HCT116 (cell line): ENCODE results near the gene CEP72. TPM values are rescaled to one million over a fixed set of nuclear protein-coding genes. Genes with fewer than 3 reads are reported as not detected.

Source experiments
- ATAC-seq: fragments of 200-7000 bp; cut with Tn5 transposase; 2 replicates; pipeline ENCODE4 v1.9.1; 2020; ENCODE audit warnings: mild to moderate bottlenecking, moderate library complexity
- BruUV-seq: library from RNA; stranded (reverse); fragments of 400-500 nt; replicated peaks from 2 replicates; lab custom pipeline; 2021; lab: Mats Ljungman, UMichigan
- CTCF ChIA-PET: fragments of 300-600 bp; sonication (Branson Sonifier 250); formaldehyde crosslinking; loops from one replicate; lab custom pipeline; 2021; ENCODE audit warnings: antibody characterized with exemption; lab: Charles Lee
- POLR2A ChIA-PET: fragments of 300-600, 350-600 bp; sonication (Branson Sonifier 250); formaldehyde crosslinking; loops from one replicate; lab custom pipeline; 2021; ENCODE audit warnings: antibody characterized with exemption; lab: Charles Lee
- RAD21 ChIA-PET, 2 experiments: fragments of 300-600 bp; sonication (Branson Sonifier 250); formaldehyde crosslinking; loops; one replicate each; lab custom pipeline; 2023; ENCODE audit warnings: low total read pairs in 2 of 2; ENCODE audit not compliant: uncharacterized antibody in 2 of 2, unreplicated experiment in 2 of 2, low non-redundant PET in 1 of 2; lab: Charles Lee
- DNase-seq: peaks from one replicate; pipeline ENCODE4 v3.0.0-alpha.2; 2010; ENCODE audit warnings: low read depth, low spot score
- H2AFZ ChIP-seq: fragments of 200-600 bp; shearing (Covaris generic), sonication (generic); 2 replicates; pipeline ENCODE4 v1.6.1; 2017; ENCODE audit warnings: low read depth, mixed run types, mixed read lengths, antibody characterized with exemption, low read length; ENCODE audit not compliant: poor library complexity, severe bottlenecking
- H3K27ac ChIP-seq: 2 replicates; pipeline ENCODE4 v1.5.1; 2012; ENCODE audit warnings: low read depth, low read length
- H3K27me3 ChIP-seq: fragments of 200-600 bp; sonication (generic); 2 replicates; pipeline ENCODE4 v1.6.1; 2016; ENCODE audit warnings: mixed run types, low read length, mixed read lengths; ENCODE audit not compliant: insufficient read depth
- H3K36me3 ChIP-seq, 2 experiments: fragments of 200-500 bp in 1 of 2; fragments of 200-600 bp in 1 of 2; sonication (Bioruptor generic) in 1 of 2; sonication (generic) in 1 of 2; 2 replicates each; pipeline versions ENCODE4 v1.5.1 to v1.6.1; 2014 to 2016; ENCODE audit warnings: low read length in 2 of 2, inconsistent platforms in 1 of 2, mixed read lengths in 1 of 2, mixed run types in 1 of 2; ENCODE audit not compliant: insufficient read depth in 2 of 2, control insufficient read depth in 1 of 2
- H3K4me1 ChIP-seq, 2 experiments: fragments of 200-600 bp in 1 of 2; sonication (generic) in 1 of 2; 2 replicates each; pipeline versions ENCODE4 v1.5.1 to v1.6.1; 2012 to 2017; ENCODE audit warnings: low read length in 2 of 2, inconsistent platforms in 1 of 2, mild to moderate bottlenecking in 1 of 2, mixed read lengths in 1 of 2, mixed run types in 1 of 2, moderate library complexity in 1 of 2; ENCODE audit not compliant: insufficient read depth in 2 of 2, control insufficient read depth in 1 of 2
- H3K4me2 ChIP-seq: fragments of 200-600 bp; sonication (generic); 2 replicates; pipeline ENCODE4 v1.6.1; 2017; ENCODE audit warnings: mixed run types, low read length, mixed read lengths
- H3K4me3 ChIP-seq, 2 experiments: fragments of 200-600 bp in 1 of 2; sonication (generic) in 1 of 2; replicated peaks in 1 of 2; 2 replicates each; pipeline ENCODE4 v1.5.1; 2011 to 2016; ENCODE audit warnings: low read length in 2 of 2, control low read depth in 1 of 2, low read depth in 1 of 2, mild to moderate bottlenecking in 1 of 2, mixed read lengths in 1 of 2, mixed run types in 1 of 2
- H3K79me2 ChIP-seq: fragments of 200-600 bp; sonication (generic); 2 replicates; pipeline ENCODE4 v1.6.1; 2017; ENCODE audit warnings: mild to moderate bottlenecking, mixed run types, low read length, moderate library complexity, mixed read lengths; ENCODE audit not compliant: insufficient read depth
- H3K9ac ChIP-seq: fragments of 200-600 bp; sonication (generic); 2 replicates; pipeline ENCODE4 v1.6.1; 2016; ENCODE audit warnings: low read length, mixed read lengths
- H3K9me2 ChIP-seq: fragments of 200-600 bp; sonication (generic), shearing (Covaris generic); 2 replicates; pipeline ENCODE4 v1.6.1; 2017; ENCODE audit warnings: mixed run types, mild to moderate bottlenecking, moderate library complexity; ENCODE audit not compliant: insufficient read depth
- H3K9me3 ChIP-seq, 2 experiments: fragments of 200-500 bp in 1 of 2; fragments of 200-600 bp in 1 of 2; sonication (Bioruptor generic) in 1 of 2; sonication (generic) in 1 of 2; 2 replicates each; pipeline ENCODE4 v1.6.1; 2014 to 2017; ENCODE audit warnings: low read length in 2 of 2, mixed read lengths in 2 of 2, inconsistent platforms in 1 of 2, low read depth in 1 of 2, mild to moderate bottlenecking in 1 of 2, mixed run types in 1 of 2, moderate library complexity in 1 of 2; ENCODE audit not compliant: control insufficient read depth in 1 of 2, insufficient read depth in 1 of 2
- H4K20me1 ChIP-seq: fragments of 200-600 bp; sonication (generic), shearing (Covaris generic); 2 replicates; pipeline ENCODE4 v1.6.1; 2017; ENCODE audit warnings: mixed run types, mild to moderate bottlenecking, moderate library complexity; ENCODE audit not compliant: insufficient read depth
- ATF3 ChIP-seq: IDR thresholded peaks from 2 replicates; pipeline ENCODE4 v1.6.1; 2012
- CBX3 ChIP-seq: IDR thresholded peaks from 2 replicates; pipeline ENCODE4 v1.6.1; 2012; ENCODE audit warnings: low read depth
- EZH2phosphoT487 ChIP-seq: fragments of 200-600 bp; IDR thresholded peaks from 2 replicates; pipeline ENCODE4 v1.6.1; 2018; ENCODE audit warnings: antibody characterized with exemption, borderline replicate concordance
- FOSL1 ChIP-seq: IDR thresholded peaks from 2 replicates; pipeline ENCODE4 v1.6.1; 2012; ENCODE audit warnings: low read depth
- JUND ChIP-seq: IDR thresholded peaks from 2 replicates; pipeline ENCODE4 v1.6.1; 2012
- POLR2A ChIP-seq: IDR thresholded peaks from 2 replicates; pipeline ENCODE4 v1.7.0; 2011; ENCODE audit warnings: borderline replicate concordance; ENCODE audit not compliant: insufficient read depth, insufficient read length; ENCODE audit errors: extremely low read depth
- POLR2AphosphoS5 ChIP-seq: IDR thresholded peaks from 2 replicates; pipeline ENCODE4 v1.6.1; 2011; ENCODE audit warnings: mild to moderate bottlenecking, low read depth, low read length, moderate library complexity
- RAD21 ChIP-seq: IDR thresholded peaks from 2 replicates; pipeline ENCODE4 v1.6.1; 2012; ENCODE audit warnings: low read depth, mild to moderate bottlenecking
- SP1 ChIP-seq: IDR thresholded peaks from 2 replicates; pipeline ENCODE4 v1.6.1; 2012; ENCODE audit warnings: low read depth
- SRF ChIP-seq: IDR thresholded peaks from 2 replicates; pipeline ENCODE4 v1.6.1; 2012; ENCODE audit warnings: low read depth
- TCF7L2 ChIP-seq: IDR thresholded peaks from 2 replicates; pipeline ENCODE4 v1.7.0; 2011; ENCODE audit warnings: borderline replicate concordance, inconsistent platforms; ENCODE audit not compliant: insufficient read depth, insufficient read length; ENCODE audit errors: extremely low read depth
- YY1 ChIP-seq: IDR thresholded peaks from 2 replicates; pipeline ENCODE4 v1.6.1; 2011; ENCODE audit warnings: low read length, low read depth, moderate library complexity, mild to moderate bottlenecking; ENCODE audit not compliant: insufficient replicate concordance; ENCODE audit errors: extremely low read depth
- ZFX ChIP-seq: fragments of 450-650 bp; IDR thresholded peaks from 2 replicates; pipeline ENCODE4 v1.6.1; 2017
- intact Hi-C: fragments of 100-400 bp; cut with micrococcal nuclease; formaldehyde crosslinking; loops from 2 replicates; pipeline ENCODE4 v1.10.0; 2022
- total RNA-seq: library from RNA; stranded (reverse); gene quantifications from one replicate; pipeline ENCODE4 v1.2.1, GENCODE V29; 2021; ENCODE audit not compliant: unreplicated experiment
- TF ChIP-seq, protein P1 (sequence below): IDR thresholded peaks from 2 replicates; pipeline ENCODE4 v1.6.1; 2012
- TF ChIP-seq, protein P2 (sequence below): IDR thresholded peaks from 2 replicates; pipeline ENCODE4 v1.6.1; 2011; ENCODE audit warnings: mild to moderate bottlenecking, low read length, moderate library complexity; ENCODE audit not compliant: insufficient replicate concordance; ENCODE audit errors: extremely low read depth

CEP72 gene
- total RNA-seq, 1 experiment from 2014 or later: 25.6 TPM

DNA sequence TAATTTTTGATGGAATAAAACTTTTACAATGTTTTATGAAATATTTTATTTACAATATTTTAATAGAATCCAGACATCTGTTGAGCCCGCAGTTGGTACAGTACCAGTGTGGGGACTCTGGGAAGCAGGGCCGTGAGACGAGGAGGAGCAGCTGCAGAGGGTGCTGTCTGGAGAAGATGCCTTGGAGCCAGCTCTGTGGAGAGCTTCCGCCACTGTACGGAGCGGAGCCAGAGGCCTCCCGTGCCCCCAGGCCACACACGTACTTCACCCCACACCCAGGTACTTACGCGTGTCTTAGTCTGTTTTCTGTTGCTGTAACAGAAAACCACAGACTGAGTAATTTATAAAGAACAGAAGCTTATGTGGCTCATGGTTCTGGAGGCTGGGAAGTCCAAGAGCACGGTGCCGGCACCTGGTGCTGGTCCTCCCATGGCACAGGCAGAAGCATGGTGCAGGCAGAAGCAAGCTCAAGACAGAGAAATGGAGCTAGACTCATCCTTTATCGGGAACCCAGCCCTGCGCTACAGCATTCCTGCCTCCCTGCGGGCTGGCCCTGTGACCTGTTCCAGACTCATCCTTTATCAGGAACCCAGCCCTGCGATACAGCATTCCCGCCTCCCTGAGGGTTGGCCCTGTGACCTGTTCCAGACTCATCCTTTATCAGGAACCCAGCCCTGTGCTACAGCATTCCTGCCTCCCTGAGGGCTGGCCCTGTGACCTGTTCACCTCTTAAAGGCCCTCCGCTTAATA, 23.3 kb downstream of the CEP72 start:
- no TSS peak for BruUV-seq
- Histone ChIP-seq H3K27me3 (no peaks in the 10 kb centered on the region), H3K79me2 (peaks cover 3% of the 10 kb centered on the region; the same call in 1 of the 2 replicates), H3K27ac (no peak overlapping the region), H3K9me3 (no peaks in the 10 kb centered on the region), H3K4me2 (no peak overlapping the region), H4K20me1 (no peaks in the 10 kb centered on the region), H3K9ac (no peak overlapping the region), H3K4me1 (no peaks in the 10 kb centered on the region), H2AFZ (no peak overlapping the region), H3K9me2 (no peaks in the 10 kb centered on the region), H3K36me3 (peaks cover 20 to 36% of the 10 kb centered on the region in 2 experiments), H3K4me3 (no peak overlapping the region)
- intact Hi-C loops: no loop called here
- CTCF ChIA-PET: no interaction called here
- no peak for DNase-seq
- RAD21 ChIA-PET: no interaction called here
- ATAC-seq: no peak
- TF ChIP-seq YY1 (no peak), SP1 (no peak), TCF7L2 (no peak), JUND (no peak), RAD21 (no peak), EZH2phosphoT487 (no peak), ATF3 (no peak), POLR2A (no peak), POLR2AphosphoS5 (no peak), FOSL1 (no peak), SRF (no peak), CBX3 (no peak), ZFX (no peak)
- TF ChIP-seq, protein P1, sequence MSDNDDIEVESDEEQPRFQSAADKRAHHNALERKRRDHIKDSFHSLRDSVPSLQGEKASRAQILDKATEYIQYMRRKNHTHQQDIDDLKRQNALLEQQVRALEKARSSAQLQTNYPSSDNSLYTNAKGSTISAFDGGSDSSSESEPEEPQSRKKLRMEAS: no peak
- TF ChIP-seq, protein P2, sequence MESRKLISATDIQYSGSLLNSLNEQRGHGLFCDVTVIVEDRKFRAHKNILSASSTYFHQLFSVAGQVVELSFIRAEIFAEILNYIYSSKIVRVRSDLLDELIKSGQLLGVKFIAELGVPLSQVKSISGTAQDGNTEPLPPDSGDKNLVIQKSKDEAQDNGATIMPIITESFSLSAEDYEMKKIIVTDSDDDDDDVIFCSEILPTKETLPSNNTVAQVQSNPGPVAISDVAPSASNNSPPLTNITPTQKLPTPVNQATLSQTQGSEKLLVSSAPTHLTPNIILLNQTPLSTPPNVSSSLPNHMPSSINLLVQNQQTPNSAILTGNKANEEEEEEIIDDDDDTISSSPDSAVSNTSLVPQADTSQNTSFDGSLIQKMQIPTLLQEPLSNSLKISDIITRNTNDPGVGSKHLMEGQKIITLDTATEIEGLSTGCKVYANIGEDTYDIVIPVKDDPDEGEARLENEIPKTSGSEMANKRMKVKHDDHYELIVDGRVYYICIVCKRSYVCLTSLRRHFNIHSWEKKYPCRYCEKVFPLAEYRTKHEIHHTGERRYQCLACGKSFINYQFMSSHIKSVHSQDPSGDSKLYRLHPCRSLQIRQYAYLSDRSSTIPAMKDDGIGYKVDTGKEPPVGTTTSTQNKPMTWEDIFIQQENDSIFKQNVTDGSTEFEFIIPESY: no peak
- POLR2A ChIA-PET: no interaction called here
